Uterus (tissue), 4 donors: ENCODE data around the gene SIX5. TPM values are rescaled to one million over a fixed set of nuclear protein-coding genes. Genes with fewer than 3 reads are reported as not detected.
"Not testable (repeated sequence)": the region's sequence is repeated elsewhere in the genome, so short reads cannot be mapped to it uniquely, and the experiment has no call there.

Experiments used
- DNase-seq, 2 donors: peaks; one replicate each; pipeline ENCODE4 v3.0.0-alpha.2; 2019 to 2020
- H3K27ac ChIP-seq, 2 donors: fragments of 200-600 bp; sonication (generic); 1 replicate in 1 of 2; 2 replicates in 1 of 2; pipeline ENCODE4 v1.5.1; 2016 to 2018
- H3K27me3 ChIP-seq, 2 donors: fragments of 200-600 bp; sonication (generic); one replicate each; pipeline ENCODE4 v1.5.1; 2018 to 2019; ENCODE audit warnings: control low read depth in 1 of 2
- H3K36me3 ChIP-seq, 2 donors: fragments of 200-600 bp; sonication (generic); one replicate each; pipeline ENCODE4 v1.5.1; 2019; ENCODE audit warnings: control low read depth in 1 of 2
- H3K4me1 ChIP-seq, 2 donors: fragments of 200-600 bp; sonication (generic); one replicate each; pipeline ENCODE4 v1.5.1; 2018 to 2019; ENCODE audit warnings: control low read depth in 1 of 2
- H3K4me3 ChIP-seq, 2 donors: fragments of 200-600 bp; sonication (generic); 1 replicate in 1 of 2; 2 replicates in 1 of 2; pipeline ENCODE4 v1.5.1; 2018 to 2019; ENCODE audit warnings: mild to moderate bottlenecking in 1 of 2
- H3K9me3 ChIP-seq, 2 donors: fragments of 200-600 bp; sonication (generic); one replicate each; pipeline ENCODE4 v1.5.1; 2019; ENCODE audit warnings: control low read depth in 1 of 2
- CTCF ChIP-seq, 4 experiments: fragments of 200-600 bp in 2 of 4; fragments of 450-650 bp in 2 of 4; sonication (generic) in 2 of 4; IDR thresholded peaks; one replicate each; pipeline ENCODE4 v1.5.1; 2016 to 2019; ENCODE audit warnings: antibody characterized with exemption in 4 of 4, mild to moderate bottlenecking in 2 of 4, moderate library complexity in 1 of 4
- POLR2A ChIP-seq, 2 donors: fragments of 450-650 bp; IDR thresholded peaks; one replicate each; pipeline ENCODE4 v1.6.1; 2016; ENCODE audit warnings: antibody characterized with exemption in 2 of 2, mild to moderate bottlenecking in 1 of 2, moderate library complexity in 1 of 2
- intact Hi-C: fragments of 100-400 bp; cut with DNase I; formaldehyde crosslinking; loops from one replicate; pipeline ENCODE4 v1.15.1; 2023; ENCODE audit warnings: low total_unique reads
- total RNA-seq, 4 donors: library from RNA; depleted of rRNA in 3 of 4; stranded (reverse); fragments of >200 nt in 3 of 4; gene quantifications; one replicate each; pipeline versions ENCODE4 v1.1.0 to v1.2.4, GENCODE V29; 2014 to 2023
- donor health status: DM: yes; HTN: yes; CAD: no.

Gene SIX5
- total RNA-seq, 4 donors from 2014 or later: 4.4 to 48.9 (median 12.5) TPM

- no peak overlapping the region for H3K4me3 ChIP-seq
Measured at GRCh38 chr19:45754323-45754722, 14.7 kb downstream of the SIX5 start.

GRCh38 chr19:45753548-45753947, 15.5 kb downstream of the SIX5 start:
- no peaks in the 10 kb centered on the region for H3K36me3 ChIP-seq
- H3K9me3 ChIP-seq: no peaks in the 10 kb centered on the region
- H3K27me3 ChIP-seq: no peaks in the 10 kb centered on the region
- no peak for DNase-seq
- no peaks in the 10 kb centered on the region for H3K4me1 ChIP-seq
- no peak overlapping the region for H3K27ac ChIP-seq
- intact Hi-C loops: no loop called here
- no peak overlapping the region for H3K4me3 ChIP-seq
- TF ChIP-seq CTCF (IDR thresholded peaks at IDR 0.05) (no peak), POLR2A (IDR thresholded peaks at IDR 0.05) (no peak)

More at GRCh38 chr19:45754323-45754722, 14.7 kb downstream of the SIX5 start:
- Histone ChIP-seq H3K27ac (no peak overlapping the region), H3K27me3 (no peaks in the 10 kb centered on the region), H3K36me3 (no peaks in the 10 kb centered on the region), H3K9me3 (no peaks in the 10 kb centered on the region), H3K4me1 (no peaks in the 10 kb centered on the region)
- intact Hi-C loops: no loop called here
- no peak for DNase-seq
- no peak for TF ChIP-seq CTCF (IDR thresholded peaks at IDR 0.05)
- no peak for TF ChIP-seq POLR2A (IDR thresholded peaks at IDR 0.05)

GRCh38 chr19:45752639-45753038, 16.4 kb downstream of the SIX5 start:
- Histone ChIP-seq H3K4me3 (no peak overlapping the region), H3K9me3 (no peaks in the 10 kb centered on the region), H3K36me3 (no peaks in the 10 kb centered on the region), H3K27ac (no peak overlapping the region), H3K27me3 (no peaks in the 10 kb centered on the region), H3K4me1 (no peaks in the 10 kb centered on the region)
- no peak for TF ChIP-seq CTCF (IDR thresholded peaks at IDR 0.05)
- no peak for TF ChIP-seq POLR2A (IDR thresholded peaks at IDR 0.05)
- no peak for DNase-seq
- intact Hi-C loops: no loop called here

GRCh38 chr19:45751483-45751882, 17.6 kb downstream of the SIX5 start:
- H3K27me3 ChIP-seq, intact Hi-C loops, H3K27ac ChIP-seq, H3K4me1 ChIP-seq, H3K4me3 ChIP-seq, H3K9me3 ChIP-seq, H3K36me3 ChIP-seq, DNase-seq: not testable (repeated sequence)

- no peak for TF ChIP-seq POLR2A (IDR thresholded peaks at IDR 0.05)
Measured at GRCh38 chr19:45747513-45747912, 21.5 kb downstream of the SIX5 start.

GRCh38 chr19:45746866-45747265, 22.2 kb downstream of the SIX5 start:
- H3K27me3 ChIP-seq: no peaks in the 10 kb centered on the region
- H3K27ac ChIP-seq: no peak overlapping the region
- H3K9me3 ChIP-seq: no peaks in the 10 kb centered on the region
- DNase-seq: no peak
- H3K4me1 ChIP-seq: no peaks in the 10 kb centered on the region
- intact Hi-C loops: no loop called here
- H3K36me3 ChIP-seq: no peaks in the 10 kb centered on the region
- no peak overlapping the region for H3K4me3 ChIP-seq
- no peak for TF ChIP-seq POLR2A (IDR thresholded peaks at IDR 0.05)

More at GRCh38 chr19:45747513-45747912, 21.5 kb downstream of the SIX5 start:
- no peaks in the 10 kb centered on the region for H3K4me1 ChIP-seq
- no peak overlapping the region for H3K4me3 ChIP-seq
- no peaks in the 10 kb centered on the region for H3K36me3 ChIP-seq
- no peaks in the 10 kb centered on the region for H3K27me3 ChIP-seq
- no peaks in the 10 kb centered on the region for H3K9me3 ChIP-seq
- no peak overlapping the region for H3K27ac ChIP-seq
- intact Hi-C loops: no loop called here
- DNase-seq: no peak

GRCh38 chr19:45745606-45746005, 23.4 kb downstream of the SIX5 start:
- DNase-seq: no peak
- no peaks in the 10 kb centered on the region for H3K4me1 ChIP-seq
- TF ChIP-seq CTCF (IDR thresholded peaks at IDR 0.05): no peak
- no peak for TF ChIP-seq POLR2A (IDR thresholded peaks at IDR 0.05)
- H3K27me3 ChIP-seq: no peaks in the 10 kb centered on the region
- H3K27ac ChIP-seq: no peak overlapping the region
- intact Hi-C loops: no loop called here
- H3K36me3 ChIP-seq: no peaks in the 10 kb centered on the region
- H3K9me3 ChIP-seq: no peaks in the 10 kb centered on the region
- no peak overlapping the region for H3K4me3 ChIP-seq
